Measurements from ENCODE around the gene IMPG2.

Gene IMPG2

DNA sequence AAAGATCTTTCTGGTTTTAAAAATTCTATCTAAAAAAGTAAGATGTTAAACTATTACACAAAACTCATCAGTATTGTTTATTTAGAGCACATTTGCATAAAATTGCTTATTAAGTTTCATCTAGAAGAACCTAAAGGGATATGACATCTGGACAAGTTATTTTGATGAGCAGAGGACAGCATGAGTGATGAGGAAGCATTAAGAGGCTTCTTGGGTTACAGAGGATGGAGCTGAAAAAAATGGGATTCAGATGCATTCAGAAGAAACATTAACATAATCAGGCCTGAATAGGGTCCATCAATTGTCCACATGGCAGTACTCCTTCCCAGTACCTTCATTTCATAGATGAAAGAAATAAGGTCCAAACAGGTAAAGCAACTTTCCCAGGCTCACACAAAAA, 41.6 kb downstream of the IMPG2 start:
- DNase-seq (ENCODE audit: extremely low read depth in 1 of 2, low read depth in 1 of 2): no peak

- DNase-seq (ENCODE audit: extremely low read depth in 1 of 2, low read depth in 1 of 2): no peak
These were observed 46.8 kb downstream of the IMPG2 start for GRCh38 chr3:101273608-101274007.

GRCh38 chr3:101273156-101273555, 47.2 kb downstream of the IMPG2 start:
- DNase-seq (ENCODE audit: extremely low read depth in 1 of 2, low read depth in 1 of 2): no peak

DNA sequence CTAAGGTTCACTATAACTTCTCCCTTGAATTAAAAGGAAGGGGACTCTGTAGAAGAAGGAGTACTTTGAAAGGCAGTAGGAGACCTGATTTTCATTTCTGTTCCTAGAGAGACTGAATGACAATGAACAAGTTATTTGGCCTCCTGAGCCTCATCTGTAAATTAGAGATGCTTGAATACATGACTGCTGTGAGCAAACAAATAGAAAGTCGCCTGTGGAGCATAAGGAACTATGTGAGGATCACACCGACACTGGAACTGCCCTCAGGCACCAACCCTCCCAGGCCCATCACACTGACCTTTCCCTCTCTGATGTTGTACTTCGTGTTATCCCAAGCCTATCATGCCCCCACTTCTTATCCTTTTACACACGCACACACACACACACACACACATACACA, 48.6 kb downstream of the IMPG2 start:
- DNase-seq (ENCODE audit: extremely low read depth in 1 of 2, low read depth in 1 of 2): no peak

GRCh38 chr3:101270149-101270548, 50.2 kb downstream of the IMPG2 start:
- DNase-seq (ENCODE audit: extremely low read depth in 1 of 2, low read depth in 1 of 2): no peak

DNA sequence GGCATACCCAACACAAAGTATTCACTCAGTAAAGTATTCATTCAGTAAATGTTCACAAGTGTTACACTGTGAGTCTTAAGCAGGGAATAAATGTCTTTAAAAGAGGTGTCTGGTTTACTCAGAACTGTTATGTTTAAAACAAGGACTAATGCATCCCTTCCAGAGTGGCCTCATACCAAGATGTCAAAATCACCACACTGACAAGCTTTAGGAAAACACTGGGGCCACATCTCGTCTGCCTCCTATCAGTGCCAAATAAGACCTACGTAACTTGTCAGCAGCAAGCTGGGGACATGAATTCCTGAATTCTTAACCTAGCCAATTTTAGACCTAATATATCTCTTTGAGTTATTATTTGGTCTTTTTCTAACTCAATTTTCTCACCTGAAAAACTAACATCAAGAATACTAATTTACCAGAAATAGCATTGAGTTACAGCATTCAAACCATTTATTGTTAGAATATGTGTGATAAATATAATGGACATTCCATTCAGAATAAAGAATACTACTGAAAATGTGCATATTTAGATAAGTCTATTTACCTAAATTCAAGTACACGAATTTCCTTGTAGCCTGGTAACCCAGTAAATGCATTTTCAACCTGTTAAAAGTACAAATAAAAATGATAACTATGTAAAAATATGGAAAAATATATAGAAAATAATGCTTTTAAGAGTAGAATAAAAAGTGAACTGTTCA, 51.3 kb downstream of the IMPG2 start:
- no peak for DNase-seq (ENCODE audit: extremely low read depth in 1 of 2, low read depth in 1 of 2)

DNA sequence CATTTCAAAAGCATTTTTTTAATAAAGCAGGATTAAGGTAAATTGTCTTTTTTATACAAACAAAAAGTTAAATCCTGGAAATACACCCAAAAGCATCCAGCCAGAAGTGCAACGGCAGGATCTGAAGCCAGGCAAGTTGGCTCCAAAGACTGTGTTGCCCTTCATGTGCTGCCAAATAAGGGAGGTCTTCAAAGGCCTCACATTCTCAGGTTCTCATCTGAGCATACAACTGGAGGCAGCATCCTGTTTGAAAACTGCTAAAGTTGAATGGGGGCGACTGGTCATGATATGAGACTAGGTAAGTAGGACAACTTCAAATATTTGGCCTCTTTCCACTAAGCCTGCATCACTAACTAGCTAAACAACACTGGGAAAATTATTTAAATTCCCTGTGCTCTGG, 52.2 kb downstream of the IMPG2 start:
- no peak for DNase-seq (ENCODE audit: extremely low read depth in 1 of 2, low read depth in 1 of 2)

DNA sequence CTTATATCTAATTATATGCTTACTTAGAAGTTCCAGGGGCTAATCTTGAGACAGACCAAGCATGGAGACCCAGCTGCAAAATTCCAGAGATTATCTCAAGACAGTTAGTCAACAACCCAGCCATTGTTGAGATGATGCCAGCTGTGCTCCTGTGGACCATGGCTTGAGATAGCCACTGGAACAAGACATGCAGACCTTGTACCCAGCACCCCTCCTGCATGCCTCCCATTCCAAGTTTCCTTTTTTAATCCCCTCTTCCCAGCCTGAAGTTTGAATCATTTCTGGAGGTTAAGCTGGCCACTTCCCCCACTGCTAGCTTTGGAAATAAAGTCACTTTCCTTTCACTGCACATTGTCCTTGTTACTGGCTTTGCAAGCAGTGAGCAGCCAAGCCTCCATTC, 53.8 kb downstream of the IMPG2 start:
- no peak for DNase-seq (ENCODE audit: extremely low read depth in 1 of 2, low read depth in 1 of 2)

GRCh38 chr3:101266071-101266470, 54.3 kb downstream of the IMPG2 start:
- DNase-seq (ENCODE audit: extremely low read depth in 1 of 2, low read depth in 1 of 2): no peak

- DNase-seq (ENCODE audit: extremely low read depth in 1 of 2, low read depth in 1 of 2): no peak
These were observed 57.8 kb downstream of the IMPG2 start for GRCh38 chr3:101262393-101263240.

DNA sequence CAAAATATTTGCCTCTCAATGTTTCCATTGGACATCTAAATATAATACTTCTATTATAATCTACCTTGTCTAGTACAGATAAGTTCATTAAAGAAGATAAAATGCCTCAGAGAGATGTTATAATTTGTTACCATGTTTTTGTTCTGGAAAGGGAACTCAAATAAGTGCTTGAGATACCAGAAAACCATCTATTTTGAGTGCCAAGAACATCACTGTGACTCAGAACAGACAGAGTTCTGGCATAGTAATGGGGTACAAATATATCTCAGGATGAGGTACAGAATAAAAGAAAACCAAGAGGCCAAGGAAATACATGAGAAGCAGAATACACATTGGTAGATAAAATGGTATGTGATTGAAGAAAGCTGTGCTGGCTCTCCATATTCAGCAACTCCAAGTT, 58.9 kb downstream of the IMPG2 start:
- DNase-seq (ENCODE audit: extremely low read depth in 1 of 2, low read depth in 1 of 2): no peak

DNA sequence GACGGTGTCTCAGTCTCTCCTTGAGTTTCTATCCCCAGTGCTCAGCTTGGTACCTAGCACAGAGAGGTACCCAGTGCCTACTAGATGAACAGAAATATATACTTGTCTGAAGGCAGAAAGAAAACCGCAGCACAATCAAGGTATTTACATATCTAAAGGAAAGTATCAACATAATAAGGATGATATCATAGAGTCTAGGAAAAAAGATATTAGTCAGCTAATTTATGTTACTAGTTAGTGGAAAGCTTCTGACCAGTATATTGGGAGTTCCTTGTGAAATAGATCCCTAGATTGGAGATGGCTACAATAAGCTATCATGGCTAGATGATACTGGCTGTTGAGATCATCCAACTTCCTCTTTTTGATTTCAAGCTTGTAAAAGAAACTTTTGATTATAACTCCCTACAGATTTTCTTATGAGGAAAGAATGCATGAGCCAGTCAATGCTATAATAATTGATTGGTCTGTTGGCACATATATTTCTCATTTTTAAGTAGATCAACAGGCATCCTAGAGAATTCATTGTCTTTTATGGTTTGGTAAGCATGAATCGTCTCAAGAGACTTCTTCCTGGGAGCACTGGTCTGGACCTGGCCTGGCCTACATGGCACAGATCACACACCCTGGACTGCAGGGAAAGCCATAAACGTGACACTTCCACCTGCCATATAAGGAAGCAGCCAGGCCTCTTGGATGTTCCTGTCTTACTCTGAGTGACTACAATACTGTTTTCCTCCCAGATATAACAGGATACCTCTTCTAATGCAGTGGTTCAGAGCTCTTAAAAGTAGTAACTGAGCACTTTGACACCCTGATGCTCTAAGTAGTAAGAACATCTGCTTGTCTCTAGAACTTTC, 60.7 kb downstream of the IMPG2 start:
- no peak for DNase-seq (ENCODE audit: extremely low read depth in 1 of 2, low read depth in 1 of 2)

GRCh38 chr3:101256511-101256910, 63.9 kb downstream of the IMPG2 start:
- no peak for DNase-seq (ENCODE audit: extremely low read depth in 1 of 2, low read depth in 1 of 2)

GRCh38 chr3:101255441-101255840, 64.9 kb downstream of the IMPG2 start:
- no peak for DNase-seq (ENCODE audit: extremely low read depth in 1 of 2, low read depth in 1 of 2)

DNA sequence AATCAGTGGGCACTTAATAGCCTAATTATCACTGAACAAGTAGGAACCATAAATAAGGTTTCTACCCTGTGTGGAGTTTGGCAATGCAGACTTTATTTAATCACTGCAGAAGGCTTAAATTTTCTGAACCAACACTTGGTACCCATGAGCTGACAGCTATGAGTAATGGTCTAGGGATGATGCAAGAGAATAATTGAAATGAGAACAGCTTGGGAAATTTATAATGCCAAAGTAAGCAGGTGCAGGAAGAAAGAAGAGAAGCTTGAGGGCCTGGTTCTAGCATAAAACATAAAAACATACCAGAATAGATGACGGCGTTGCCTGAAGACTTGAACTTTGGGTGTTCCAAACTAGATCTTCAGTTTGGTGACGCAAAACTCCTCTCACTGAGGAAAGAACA, 67.0 kb downstream of the IMPG2 start:
- DNase-seq (ENCODE audit: extremely low read depth in 1 of 2, low read depth in 1 of 2): no peak

DNA sequence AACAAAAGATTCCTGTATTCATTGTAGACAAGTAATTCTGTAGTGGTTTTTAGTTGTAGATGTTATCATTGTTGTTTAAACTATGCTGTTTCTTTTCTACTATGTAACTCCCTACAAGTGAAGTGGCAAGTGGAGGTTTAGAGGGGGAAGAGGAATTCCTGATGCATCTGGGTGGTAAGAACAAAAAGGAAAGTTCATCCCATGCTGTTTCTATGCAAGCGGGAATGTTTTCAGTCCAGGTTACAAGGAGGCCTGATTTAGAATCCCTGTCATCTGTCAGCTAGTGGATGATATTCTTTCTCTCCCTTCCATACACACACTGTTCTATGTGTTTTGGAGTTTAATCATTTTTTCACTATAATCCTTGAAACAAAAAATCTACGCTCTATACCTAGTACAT, 67.4 kb downstream of the IMPG2 start:
- DNase-seq (ENCODE audit: extremely low read depth in 1 of 2, low read depth in 1 of 2): no peak

GRCh38 chr3:101252307-101252706, 68.1 kb downstream of the IMPG2 start:
- DNase-seq (ENCODE audit: extremely low read depth in 1 of 2, low read depth in 1 of 2): no peak

GRCh38 chr3:101251441-101251840, 68.9 kb downstream of the IMPG2 start:
- no peak for DNase-seq (ENCODE audit: extremely low read depth in 1 of 2, low read depth in 1 of 2)

GRCh38 chr3:101249522-101249921, 70.9 kb downstream of the IMPG2 start:
- DNase-seq (ENCODE audit: extremely low read depth in 1 of 2, low read depth in 1 of 2): no peak

DNA sequence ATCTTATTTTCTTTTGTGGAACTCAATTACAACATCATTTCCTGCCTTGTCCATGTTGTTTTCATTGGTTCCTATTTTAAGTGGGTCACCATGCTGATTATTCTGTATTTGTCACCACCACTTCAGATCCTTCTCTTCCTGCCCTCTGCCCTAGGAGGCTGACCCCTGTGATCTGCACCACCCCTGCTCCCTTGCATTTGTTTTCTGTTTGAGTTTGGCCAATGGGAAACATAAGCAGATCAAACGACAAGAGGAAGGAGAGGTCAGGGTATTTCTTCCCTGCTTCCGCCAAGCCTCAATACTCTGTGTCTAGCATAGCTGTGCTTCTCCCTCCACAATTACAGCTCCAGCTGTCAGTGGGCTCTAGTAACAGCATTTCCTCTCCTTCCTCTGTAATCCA, 71.6 kb downstream of the IMPG2 start:
- DNase-seq (ENCODE audit: extremely low read depth in 1 of 2, low read depth in 1 of 2): no peak

GRCh38 chr3:101244212-101244575, 76.2 kb downstream of the IMPG2 start:
- no peak for DNase-seq (ENCODE audit: extremely low read depth in 1 of 2, low read depth in 1 of 2)

All from stimulated activated CD8-positive, alpha-beta memory T cell treated with anti-CD3 and anti-CD28 coated beads, Interleukin-7, amount 100 ng/mL, for 48 hours (primary cell).